Uterus (tissue), 4 donors: Measurements from ENCODE around the gene C16orf87. TPM values are rescaled to one million over a fixed set of nuclear protein-coding genes. Genes with fewer than 3 reads are reported as not detected.

Experiments
- DNase-seq, 2 donors: peaks; one replicate each; pipeline ENCODE4 v3.0.0-alpha.2; 2019 to 2020
- H3K27ac ChIP-seq, 2 donors: fragments of 200-600 bp; sonication (generic); 1 replicate in 1 of 2; 2 replicates in 1 of 2; pipeline ENCODE4 v1.5.1; 2016 to 2018
- H3K27me3 ChIP-seq, 2 donors: fragments of 200-600 bp; sonication (generic); one replicate each; pipeline ENCODE4 v1.5.1; 2018 to 2019; ENCODE audit warnings: control low read depth in 1 of 2
- H3K36me3 ChIP-seq, 2 donors: fragments of 200-600 bp; sonication (generic); one replicate each; pipeline ENCODE4 v1.5.1; 2019; ENCODE audit warnings: control low read depth in 1 of 2
- H3K4me1 ChIP-seq, 2 donors: fragments of 200-600 bp; sonication (generic); one replicate each; pipeline ENCODE4 v1.5.1; 2018 to 2019; ENCODE audit warnings: control low read depth in 1 of 2
- H3K4me3 ChIP-seq, 2 donors: fragments of 200-600 bp; sonication (generic); 1 replicate in 1 of 2; 2 replicates in 1 of 2; pipeline ENCODE4 v1.5.1; 2018 to 2019; ENCODE audit warnings: mild to moderate bottlenecking in 1 of 2
- H3K9me3 ChIP-seq, 2 donors: fragments of 200-600 bp; sonication (generic); one replicate each; pipeline ENCODE4 v1.5.1; 2019; ENCODE audit warnings: control low read depth in 1 of 2
- CTCF ChIP-seq, 4 experiments: fragments of 200-600 bp in 2 of 4; fragments of 450-650 bp in 2 of 4; sonication (generic) in 2 of 4; IDR thresholded peaks; one replicate each; pipeline ENCODE4 v1.5.1; 2016 to 2019; ENCODE audit warnings: antibody characterized with exemption in 4 of 4, mild to moderate bottlenecking in 2 of 4, moderate library complexity in 1 of 4
- POLR2A ChIP-seq, 2 donors: fragments of 450-650 bp; IDR thresholded peaks; one replicate each; pipeline ENCODE4 v1.6.1; 2016; ENCODE audit warnings: antibody characterized with exemption in 2 of 2, mild to moderate bottlenecking in 1 of 2, moderate library complexity in 1 of 2
- intact Hi-C: fragments of 100-400 bp; cut with DNase I; formaldehyde crosslinking; loops from one replicate; pipeline ENCODE4 v1.15.1; 2023; ENCODE audit warnings: low total_unique reads
- total RNA-seq, 4 donors: library from RNA; depleted of rRNA in 3 of 4; stranded (reverse); fragments of >200 nt in 3 of 4; gene quantifications; one replicate each; pipeline versions ENCODE4 v1.1.0 to v1.2.4, GENCODE V29; 2014 to 2023
- donor health status: DM: yes; HTN: yes; CAD: no.

Gene C16orf87
- total RNA-seq, 4 donors from 2014 or later, result under 0.01 to 20.1 (median 5.5) TPM

- no peaks in the 10 kb centered on the region for H3K27me3 ChIP-seq
- intact Hi-C loops, result no loop called here
- no peak for DNase-seq
- H3K4me1 ChIP-seq, result no peaks in the 10 kb centered on the region
- H3K9me3 ChIP-seq, result no peaks in the 10 kb centered on the region
- no peak for TF ChIP-seq POLR2A (IDR thresholded peaks at IDR 0.05)
- TF ChIP-seq CTCF (IDR thresholded peaks at IDR 0.05), result no peak
- no peak overlapping the region for H3K27ac ChIP-seq
- H3K36me3 ChIP-seq, result no peaks in the 10 kb centered on the region
- no peak overlapping the region for H3K4me3 ChIP-seq
Measured at GRCh38 chr16:46812781-46813540, 18.0 kb downstream of the C16orf87 start.

- no peak for DNase-seq
- Histone ChIP-seq H3K4me1 (no peaks in the 10 kb centered on the region), H3K27me3 (no peaks in the 10 kb centered on the region), H3K4me3 (no peak overlapping the region), H3K27ac (no peak overlapping the region), H3K36me3 (no peaks in the 10 kb centered on the region), H3K9me3 (no peaks in the 10 kb centered on the region)
- intact Hi-C loops, result no loop called here
- TF ChIP-seq POLR2A (IDR thresholded peaks at IDR 0.05) (no peak), CTCF (IDR thresholded peaks at IDR 0.05) (no peak)
Measured at GRCh38 chr16:46811682-46812081, 19.3 kb downstream of the C16orf87 start.

GRCh38 chr16:46808997-46809396 lies 22.0 kb downstream of the C16orf87 start:
- TF ChIP-seq POLR2A (IDR thresholded peaks at IDR 0.05) (no peak), CTCF (IDR thresholded peaks at IDR 0.05) (no peak)
- DNase-seq, result no peak
- Histone ChIP-seq H3K27me3 (no peaks in the 10 kb centered on the region), H3K9me3 (no peaks in the 10 kb centered on the region), H3K4me1 (no peaks in the 10 kb centered on the region), H3K4me3 (no peak overlapping the region), H3K27ac (no peak overlapping the region), H3K36me3 (no peaks in the 10 kb centered on the region)
- intact Hi-C loops, result no loop called here

GRCh38 chr16:46807336-46807735 lies 23.6 kb downstream of the C16orf87 start:
- Histone ChIP-seq H3K27me3 (no peaks in the 10 kb centered on the region), H3K36me3 (no peaks in the 10 kb centered on the region), H3K9me3 (no peaks in the 10 kb centered on the region), H3K4me3 (no peak overlapping the region), H3K27ac (no peak overlapping the region), H3K4me1 (no peaks in the 10 kb centered on the region)
- TF ChIP-seq CTCF (IDR thresholded peaks at IDR 0.05) (no peak), POLR2A (IDR thresholded peaks at IDR 0.05) (no peak)
- intact Hi-C loops, result no loop called here
- DNase-seq, result no peak

GRCh38 chr16:46803373-46803772 lies 27.6 kb downstream of the C16orf87 start:
- H3K4me3 ChIP-seq, result no peak overlapping the region
- intact Hi-C loops, result no loop called here
- TF ChIP-seq POLR2A (IDR thresholded peaks at IDR 0.05) (no peak), CTCF (IDR thresholded peaks at IDR 0.05) (no peak)
- no peak overlapping the region for H3K27ac ChIP-seq
- H3K9me3 ChIP-seq, result no peaks in the 10 kb centered on the region
- no peaks in the 10 kb centered on the region for H3K36me3 ChIP-seq
- H3K27me3 ChIP-seq, result no peaks in the 10 kb centered on the region
- DNase-seq, result no peak
- no peaks in the 10 kb centered on the region for H3K4me1 ChIP-seq
